Ishikawa (cell line): ENCODE results near the gene GLP1R.
A peak's percentile ranks its signal among the peaks of the same experiment; 100 is the strongest.

Source experiments
- CEBPB ChIP-seq: IDR thresholded peaks from 2 replicates; pipeline ENCODE4 v1.6.1; 2012
- CREB1 ChIP-seq: IDR thresholded peaks from 2 replicates; pipeline ENCODE4 v1.6.1; 2012; ENCODE audit warnings: low read depth
- EGR1 ChIP-seq: IDR thresholded peaks from 2 replicates; pipeline ENCODE4 v1.6.1; 2012
- EP300 ChIP-seq: IDR thresholded peaks from 2 replicates; pipeline ENCODE4 v1.6.1; 2012; ENCODE audit warnings: borderline replicate concordance
- FOXM1 ChIP-seq: IDR thresholded peaks from 2 replicates; pipeline ENCODE4 v1.6.1; 2012; ENCODE audit warnings: low read depth, borderline replicate concordance
- NFIC ChIP-seq: IDR thresholded peaks from 2 replicates; pipeline ENCODE4 v1.6.1; 2012
- RAD21 ChIP-seq: IDR thresholded peaks from 2 replicates; pipeline ENCODE4 v1.6.1; 2012; ENCODE audit warnings: low read depth
- TAF1 ChIP-seq: IDR thresholded peaks from 2 replicates; pipeline ENCODE4 v1.6.1; 2012; ENCODE audit warnings: low read depth, mild to moderate bottlenecking
- TCF12 ChIP-seq: IDR thresholded peaks from 2 replicates; pipeline ENCODE4 v1.6.1; 2012; ENCODE audit warnings: low read depth
- TEAD4 ChIP-seq: IDR thresholded peaks from 2 replicates; pipeline ENCODE4 v1.6.1; 2012
- YY1 ChIP-seq: IDR thresholded peaks from 2 replicates; pipeline ENCODE4 v1.6.1; 2012; ENCODE audit warnings: low read depth
- ZBTB7A ChIP-seq: IDR thresholded peaks from 2 replicates; pipeline ENCODE4 v1.6.1; 2012; ENCODE audit warnings: low read depth
- TF ChIP-seq, protein P1 (sequence below): IDR thresholded peaks from 2 replicates; pipeline ENCODE4 v1.6.1; 2012
- TF ChIP-seq, protein P2 (sequence below): IDR thresholded peaks from 2 replicates; pipeline ENCODE4 v1.6.1; 2012
- TF ChIP-seq, protein P3 (sequence below): IDR thresholded peaks from 2 replicates; pipeline ENCODE4 v1.6.1; 2012; ENCODE audit warnings: low read depth, mild to moderate bottlenecking

Gene GLP1R

DNA sequence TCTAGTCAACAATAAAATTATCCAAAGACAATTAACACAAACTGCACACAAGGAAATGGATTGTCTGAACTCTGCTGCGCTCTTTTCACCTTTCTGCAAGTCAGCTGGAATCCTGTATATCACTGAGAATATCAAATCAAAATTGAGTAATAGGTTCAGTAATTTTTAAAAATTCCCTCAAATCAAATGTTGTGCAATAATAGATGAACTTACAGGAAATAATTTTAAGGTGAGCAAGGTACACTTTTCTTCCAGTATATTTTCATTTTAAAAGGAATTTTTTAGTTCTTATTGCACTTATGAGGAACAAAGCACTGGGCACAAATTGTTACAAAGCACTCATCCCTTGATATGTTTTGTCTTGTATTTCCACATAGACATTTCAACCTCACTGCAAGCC lies 65.2 kb downstream of the GLP1R start:
- 0 out of 2 replicates have a peak, but pooled peaks have one; percentile 16 for TF ChIP-seq CEBPB
- TF ChIP-seq, protein P1, sequence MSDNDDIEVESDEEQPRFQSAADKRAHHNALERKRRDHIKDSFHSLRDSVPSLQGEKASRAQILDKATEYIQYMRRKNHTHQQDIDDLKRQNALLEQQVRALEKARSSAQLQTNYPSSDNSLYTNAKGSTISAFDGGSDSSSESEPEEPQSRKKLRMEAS = no peak

DNA sequence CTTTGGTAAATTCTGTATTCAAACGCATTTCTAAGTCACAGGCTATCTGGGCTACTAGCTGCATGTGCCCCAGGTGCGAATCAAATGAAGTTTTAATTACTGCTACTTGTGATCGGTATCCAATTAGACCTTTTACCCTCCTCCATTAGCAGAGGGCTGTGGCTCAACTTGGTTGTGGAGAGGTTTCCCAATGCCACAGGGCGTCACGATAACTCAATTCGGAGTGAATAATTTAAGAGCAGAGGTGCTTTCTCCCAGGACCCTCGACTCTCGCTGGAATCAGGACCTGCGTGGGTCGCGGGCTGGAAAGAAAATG lies 65.8 kb downstream of the GLP1R start:
- TF ChIP-seq CREB1 = no peak
- TF ChIP-seq, protein P2, sequence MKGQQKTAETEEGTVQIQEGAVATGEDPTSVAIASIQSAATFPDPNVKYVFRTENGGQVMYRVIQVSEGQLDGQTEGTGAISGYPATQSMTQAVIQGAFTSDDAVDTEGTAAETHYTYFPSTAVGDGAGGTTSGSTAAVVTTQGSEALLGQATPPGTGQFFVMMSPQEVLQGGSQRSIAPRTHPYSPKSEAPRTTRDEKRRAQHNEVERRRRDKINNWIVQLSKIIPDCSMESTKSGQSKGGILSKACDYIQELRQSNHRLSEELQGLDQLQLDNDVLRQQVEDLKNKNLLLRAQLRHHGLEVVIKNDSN = no peak
- TF ChIP-seq EGR1 = no peak
- TF ChIP-seq NFIC = no peak
- TF ChIP-seq, protein P3, sequence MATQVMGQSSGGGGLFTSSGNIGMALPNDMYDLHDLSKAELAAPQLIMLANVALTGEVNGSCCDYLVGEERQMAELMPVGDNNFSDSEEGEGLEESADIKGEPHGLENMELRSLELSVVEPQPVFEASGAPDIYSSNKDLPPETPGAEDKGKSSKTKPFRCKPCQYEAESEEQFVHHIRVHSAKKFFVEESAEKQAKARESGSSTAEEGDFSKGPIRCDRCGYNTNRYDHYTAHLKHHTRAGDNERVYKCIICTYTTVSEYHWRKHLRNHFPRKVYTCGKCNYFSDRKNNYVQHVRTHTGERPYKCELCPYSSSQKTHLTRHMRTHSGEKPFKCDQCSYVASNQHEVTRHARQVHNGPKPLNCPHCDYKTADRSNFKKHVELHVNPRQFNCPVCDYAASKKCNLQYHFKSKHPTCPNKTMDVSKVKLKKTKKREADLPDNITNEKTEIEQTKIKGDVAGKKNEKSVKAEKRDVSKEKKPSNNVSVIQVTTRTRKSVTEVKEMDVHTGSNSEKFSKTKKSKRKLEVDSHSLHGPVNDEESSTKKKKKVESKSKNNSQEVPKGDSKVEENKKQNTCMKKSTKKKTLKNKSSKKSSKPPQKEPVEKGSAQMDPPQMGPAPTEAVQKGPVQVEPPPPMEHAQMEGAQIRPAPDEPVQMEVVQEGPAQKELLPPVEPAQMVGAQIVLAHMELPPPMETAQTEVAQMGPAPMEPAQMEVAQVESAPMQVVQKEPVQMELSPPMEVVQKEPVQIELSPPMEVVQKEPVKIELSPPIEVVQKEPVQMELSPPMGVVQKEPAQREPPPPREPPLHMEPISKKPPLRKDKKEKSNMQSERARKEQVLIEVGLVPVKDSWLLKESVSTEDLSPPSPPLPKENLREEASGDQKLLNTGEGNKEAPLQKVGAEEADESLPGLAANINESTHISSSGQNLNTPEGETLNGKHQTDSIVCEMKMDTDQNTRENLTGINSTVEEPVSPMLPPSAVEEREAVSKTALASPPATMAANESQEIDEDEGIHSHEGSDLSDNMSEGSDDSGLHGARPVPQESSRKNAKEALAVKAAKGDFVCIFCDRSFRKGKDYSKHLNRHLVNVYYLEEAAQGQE = no peak
- TF ChIP-seq FOXM1 = no peak
- no peak for TF ChIP-seq TEAD4
- TF ChIP-seq EP300 = no peak
- TF ChIP-seq, protein P1 = no peak
- TF ChIP-seq ZBTB7A = no peak
- no peak for TF ChIP-seq RAD21
- no peak for TF ChIP-seq TCF12
- no peak for TF ChIP-seq CEBPB
- no peak for TF ChIP-seq YY1
- TF ChIP-seq TAF1 = no peak

DNA sequence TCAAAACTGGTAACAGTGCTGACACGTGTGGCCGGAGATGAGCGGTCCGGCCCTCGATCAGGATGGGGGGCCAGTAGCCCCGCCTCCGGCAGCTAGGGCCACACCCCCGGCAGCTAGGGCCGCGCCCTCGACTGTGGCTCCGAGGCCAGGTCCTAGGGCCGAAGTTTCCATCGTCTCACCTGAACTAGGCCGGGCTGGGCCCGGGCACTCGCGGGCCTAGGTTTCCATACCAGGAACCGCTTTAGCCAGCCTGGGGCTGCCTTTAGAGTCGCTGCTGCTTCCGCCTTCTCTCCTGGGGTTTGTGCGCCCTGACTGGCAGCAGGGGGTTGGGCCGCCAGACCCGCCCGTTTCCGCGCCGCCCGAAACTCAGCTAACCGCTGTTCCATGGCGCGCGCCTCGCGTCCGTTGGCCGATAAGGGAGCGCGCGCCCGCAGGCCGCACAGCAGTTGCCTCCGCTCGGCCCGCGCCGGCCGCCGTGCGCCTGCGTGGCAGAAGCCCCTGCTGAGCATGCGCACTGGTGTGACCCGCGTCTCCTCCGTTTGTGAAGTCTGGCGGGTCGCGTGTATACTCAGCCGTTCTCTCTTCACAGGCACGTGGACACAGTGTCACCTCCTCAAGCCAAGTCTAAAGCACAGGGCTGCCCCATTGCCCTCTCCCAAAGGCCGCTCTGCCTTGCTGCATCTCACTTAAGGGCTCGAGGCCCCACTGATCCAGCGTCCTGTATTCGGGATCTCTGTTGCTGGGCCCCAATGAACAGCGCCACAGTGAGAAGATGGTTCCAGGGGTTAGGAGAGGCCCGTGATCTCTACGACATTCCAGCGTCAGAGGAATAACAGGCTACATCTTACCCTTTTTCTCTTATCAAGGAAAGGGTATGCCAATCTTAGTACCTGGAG lies 66.4 kb downstream of the GLP1R start, which contains the start of gene SAYSD1:
TSS of gene SAYSD1 (minus strand) at position 483 of the 896 bp plus-strand sequence. CDS start at position 386, 97 bp downstream.
- TF ChIP-seq TCF12 (peak; percentile 48; the same call in 1 of the 2 replicates), NFIC (0 out of 2 replicates have a peak, but pooled peaks have one; percentile 11), TAF1 (peak; percentile 71), TEAD4 (no peak)
- TF ChIP-seq, protein P1 = peak; percentile 94

DNA sequence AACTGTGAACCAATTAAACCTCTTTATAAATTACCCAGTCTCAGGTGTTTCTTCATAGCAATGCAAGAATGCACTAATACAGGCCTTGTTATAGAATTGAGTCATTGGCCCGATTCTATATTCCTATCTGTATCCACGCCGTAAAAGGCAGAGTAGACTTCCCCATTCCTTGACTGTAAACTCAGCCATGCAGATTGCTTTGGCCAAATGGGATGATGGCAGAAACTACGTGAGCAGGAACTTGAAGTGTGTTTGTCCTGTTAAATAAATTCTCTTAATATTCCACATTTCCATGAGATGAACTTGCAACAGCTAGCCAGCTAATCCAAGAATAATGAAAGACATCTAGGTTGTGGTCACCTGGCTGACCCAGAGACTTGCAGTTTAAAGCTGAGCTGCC lies 70.3 kb downstream of the GLP1R start:
- TF ChIP-seq EP300 (no peak), EGR1 (no peak), FOXM1 (no peak), TEAD4 (no peak), CREB1 (no peak), TCF12 (no peak)
- TF ChIP-seq, protein P3 = no peak
- TF ChIP-seq, protein P2 = no peak

DNA sequence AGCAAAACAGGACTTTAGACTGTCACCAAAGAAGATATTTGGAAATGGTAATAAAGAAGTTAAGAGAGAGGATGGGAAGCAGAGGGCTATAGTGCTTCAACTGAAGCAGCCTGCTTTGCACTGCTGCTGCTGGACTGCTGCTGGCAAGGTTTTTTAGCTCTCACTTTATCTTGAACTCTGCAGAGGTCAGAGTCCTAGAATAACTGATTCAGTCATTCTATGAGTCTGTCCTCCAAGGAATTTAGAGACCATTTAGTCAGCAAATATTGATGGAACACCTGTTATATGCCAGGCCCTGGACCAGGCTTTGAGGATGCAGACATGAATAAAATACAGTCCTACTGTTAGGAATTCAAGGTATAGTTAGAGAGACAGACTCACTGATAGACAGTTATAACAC lies 75.5 kb downstream of the GLP1R start:
- TF ChIP-seq, protein P2 = no peak
- TF ChIP-seq TEAD4 (no peak), YY1 (no peak), TAF1 (no peak), EGR1 (no peak), TCF12 (no peak), EP300 (no peak), CEBPB (no peak), FOXM1 (no peak)
- TF ChIP-seq, protein P1 = no peak
- TF ChIP-seq, protein P3 = no peak
